Omental fat pad (tissue), 4 donors: Measurements from ENCODE around the gene SAMD13. TPM values are rescaled to one million over a fixed set of nuclear protein-coding genes. Genes with fewer than 3 reads are reported as not detected.

Experiments
- ATAC-seq: fragments of 150-250 bp; one replicate; pipeline ENCODE4 v1.9.1; 2016; ENCODE audit warnings: mild to moderate bottlenecking, moderate library complexity; ENCODE audit not compliant: low FRiP score
- DNase-seq: peaks from one replicate; pipeline ENCODE4 v3.0.0-alpha.2; 2019; ENCODE audit warnings: low spot score
- total RNA-seq, 4 donors: library from RNA; depleted of rRNA; stranded (reverse); fragments of >200 nt; gene quantifications; one replicate each; pipeline ENCODE4 v1.1.0, GENCODE V29; 2016
- TF ChIP-seq, protein P1 (sequence below), 3 donors: fragments of 450-650 bp; IDR thresholded peaks; one replicate each; pipeline ENCODE4 v1.5.1; 2016 to 2017; ENCODE audit warnings: antibody characterized with exemption in 3 of 3, mild to moderate bottlenecking in 3 of 3, moderate library complexity in 2 of 3

Gene SAMD13
- total RNA-seq, 4 donors from 2014 or later = 0.63 to 1.3 (median 0.72) TPM; not detected in 1

DNA sequence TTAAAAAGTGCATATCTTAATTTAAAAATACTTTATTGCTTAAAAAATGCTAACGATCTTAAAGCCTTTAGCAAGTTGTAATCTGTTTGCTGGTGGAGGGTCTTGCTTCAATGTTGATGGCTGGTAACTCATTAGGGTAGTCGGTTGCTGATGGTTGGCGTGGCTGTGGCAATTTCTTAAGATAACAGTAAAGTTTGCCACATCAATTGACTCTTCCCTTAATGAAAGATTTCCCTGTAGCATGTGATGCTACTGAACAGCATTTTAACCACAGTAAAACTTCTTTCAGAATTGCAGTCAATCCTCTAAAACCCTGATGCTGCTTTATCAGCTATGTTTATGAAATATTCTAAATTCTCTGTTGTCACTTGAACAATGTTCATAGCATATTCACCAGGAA is 6.8 kb upstream of the SAMD13 start:
- TF ChIP-seq, protein P1, sequence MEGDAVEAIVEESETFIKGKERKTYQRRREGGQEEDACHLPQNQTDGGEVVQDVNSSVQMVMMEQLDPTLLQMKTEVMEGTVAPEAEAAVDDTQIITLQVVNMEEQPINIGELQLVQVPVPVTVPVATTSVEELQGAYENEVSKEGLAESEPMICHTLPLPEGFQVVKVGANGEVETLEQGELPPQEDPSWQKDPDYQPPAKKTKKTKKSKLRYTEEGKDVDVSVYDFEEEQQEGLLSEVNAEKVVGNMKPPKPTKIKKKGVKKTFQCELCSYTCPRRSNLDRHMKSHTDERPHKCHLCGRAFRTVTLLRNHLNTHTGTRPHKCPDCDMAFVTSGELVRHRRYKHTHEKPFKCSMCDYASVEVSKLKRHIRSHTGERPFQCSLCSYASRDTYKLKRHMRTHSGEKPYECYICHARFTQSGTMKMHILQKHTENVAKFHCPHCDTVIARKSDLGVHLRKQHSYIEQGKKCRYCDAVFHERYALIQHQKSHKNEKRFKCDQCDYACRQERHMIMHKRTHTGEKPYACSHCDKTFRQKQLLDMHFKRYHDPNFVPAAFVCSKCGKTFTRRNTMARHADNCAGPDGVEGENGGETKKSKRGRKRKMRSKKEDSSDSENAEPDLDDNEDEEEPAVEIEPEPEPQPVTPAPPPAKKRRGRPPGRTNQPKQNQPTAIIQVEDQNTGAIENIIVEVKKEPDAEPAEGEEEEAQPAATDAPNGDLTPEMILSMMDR (IDR thresholded peaks at IDR 0.05) = no peak
- no peak for ATAC-seq
- no peak for DNase-seq

DNA sequence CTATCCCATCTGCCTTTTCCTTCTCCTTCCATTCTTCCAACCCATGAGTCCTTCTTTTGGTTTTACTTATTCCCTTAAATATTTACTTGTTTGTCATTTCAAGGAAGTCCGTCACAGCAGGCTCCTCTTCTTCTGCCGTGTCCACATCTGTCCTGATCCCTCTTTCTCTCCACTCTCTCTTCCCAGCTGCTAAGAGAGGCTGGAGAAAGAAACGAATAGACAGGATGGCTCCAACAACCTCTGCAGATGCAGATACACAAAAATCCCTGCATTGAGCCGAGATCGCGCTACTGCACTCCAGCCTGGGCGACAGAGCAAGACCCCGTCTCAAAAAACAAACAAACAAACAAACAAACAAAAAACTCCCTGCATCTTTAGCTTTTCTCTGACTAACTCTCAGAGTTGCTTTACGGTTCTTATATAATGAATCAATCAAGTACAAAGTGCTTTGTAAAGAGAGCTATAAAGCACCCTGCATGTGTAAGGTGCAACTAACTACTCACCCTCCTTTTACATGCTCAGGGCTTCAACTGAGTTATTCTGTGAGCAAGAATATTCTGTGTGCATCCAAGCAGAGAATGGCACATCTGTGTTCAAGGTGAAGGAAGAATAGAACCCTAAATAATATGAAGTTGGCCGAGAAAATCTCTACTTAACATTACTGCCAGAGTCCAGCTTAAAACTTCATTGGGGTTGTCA is 3.8 kb upstream of the SAMD13 start:
- DNase-seq (no peak), ATAC-seq (no peak)
- TF ChIP-seq, protein P1 (IDR thresholded peaks at IDR 0.05) = no peak

DNA sequence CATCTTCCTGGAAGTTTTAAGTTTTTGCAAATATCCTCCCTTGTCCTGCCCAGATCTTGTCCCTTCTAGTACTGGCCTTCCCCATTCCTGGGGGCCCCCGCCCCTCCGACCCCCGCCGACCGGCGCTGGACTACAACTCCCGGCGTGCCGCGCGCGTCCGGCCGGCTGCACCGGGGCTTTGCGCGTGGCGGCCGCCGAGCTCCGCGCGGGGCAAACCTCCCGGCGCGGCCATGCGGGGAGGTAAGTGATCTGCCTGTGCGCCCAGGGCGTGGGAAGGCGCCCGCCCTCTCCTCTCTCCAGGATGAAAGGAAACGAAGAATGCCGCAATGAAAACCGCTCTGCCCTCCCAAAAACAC is 3.2 kb upstream of the SAMD13 start:
- TF ChIP-seq, protein P1 (IDR thresholded peaks at IDR 0.05) = no peak
- no peak for DNase-seq
- ATAC-seq = peak; percentile 56

DNA sequence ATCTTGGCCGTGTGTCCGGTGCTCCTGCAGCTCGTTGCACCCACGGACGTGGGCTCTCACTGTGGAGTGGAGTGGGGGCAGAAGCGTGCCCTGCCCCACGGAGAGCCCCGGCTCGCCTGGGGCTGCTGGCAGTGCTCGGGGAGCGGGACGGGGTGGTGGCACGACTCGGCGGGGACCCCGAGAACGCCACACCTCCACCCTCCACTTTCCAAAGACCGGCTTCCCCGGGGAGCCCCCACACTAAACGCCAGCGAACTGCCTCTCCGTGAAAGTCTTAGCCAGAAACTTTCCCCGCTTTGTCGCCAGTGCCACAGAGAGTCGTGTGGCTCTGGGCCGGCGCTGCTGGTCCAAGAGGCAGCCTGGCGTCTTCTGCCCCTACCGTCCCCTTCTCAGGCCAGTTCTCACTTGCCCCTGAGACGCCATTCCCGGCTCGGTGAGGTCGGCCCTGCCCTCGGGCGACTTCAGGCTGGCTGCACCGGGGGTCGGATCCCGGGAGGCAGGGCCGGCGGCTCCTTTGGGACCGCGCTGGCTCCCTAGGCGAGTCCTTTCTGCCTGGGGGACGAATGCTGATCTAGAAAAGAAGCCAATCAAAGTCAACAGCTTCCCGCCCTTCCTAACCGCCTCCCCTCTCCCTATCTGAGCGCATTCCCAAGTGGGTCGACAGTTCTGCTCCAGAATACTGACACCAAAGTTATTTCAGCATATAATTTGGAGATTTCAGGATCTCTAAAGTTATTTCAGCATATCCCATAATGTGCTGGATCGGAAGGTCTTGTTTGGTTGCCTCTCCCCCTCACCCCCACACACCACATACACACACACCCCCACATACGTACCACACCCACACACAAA is 2.6 kb upstream of the SAMD13 start:
- ATAC-seq = peak; percentile 37
- TF ChIP-seq, protein P1 (IDR thresholded peaks at IDR 0.05) = no peak
- DNase-seq = no peak

DNA sequence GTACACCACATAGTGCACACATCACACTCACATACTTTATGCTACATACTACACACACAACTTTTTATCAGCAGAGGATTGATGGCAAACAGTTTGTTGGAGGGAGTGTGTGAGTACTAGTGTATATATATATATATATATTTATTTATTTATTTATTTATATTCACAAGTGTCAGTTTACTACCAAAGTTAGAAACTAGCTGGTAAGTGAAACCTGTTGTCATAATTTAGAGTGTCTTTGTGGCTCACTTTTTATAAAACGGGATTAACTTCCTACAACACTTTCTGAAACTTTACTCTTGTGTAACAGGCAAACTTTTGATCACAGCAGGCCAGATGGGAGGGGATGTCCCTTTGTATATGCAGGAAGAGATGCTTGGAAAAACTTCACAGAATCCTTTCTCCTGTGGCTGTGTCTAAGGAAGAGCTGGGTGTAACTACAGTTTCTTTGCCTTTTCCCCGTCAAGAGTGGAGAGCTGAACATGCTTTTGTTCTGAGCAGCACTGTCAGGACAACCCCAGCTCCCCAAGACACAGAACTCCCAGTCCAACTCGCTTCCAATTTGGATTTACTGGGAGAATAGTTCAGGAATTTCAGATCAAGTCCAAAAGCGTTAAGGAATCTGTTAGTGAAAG is 1.9 kb upstream of the SAMD13 start:
- no peak for DNase-seq
- ATAC-seq = no peak
- TF ChIP-seq, protein P1 (IDR thresholded peaks at IDR 0.05) = no peak

DNA sequence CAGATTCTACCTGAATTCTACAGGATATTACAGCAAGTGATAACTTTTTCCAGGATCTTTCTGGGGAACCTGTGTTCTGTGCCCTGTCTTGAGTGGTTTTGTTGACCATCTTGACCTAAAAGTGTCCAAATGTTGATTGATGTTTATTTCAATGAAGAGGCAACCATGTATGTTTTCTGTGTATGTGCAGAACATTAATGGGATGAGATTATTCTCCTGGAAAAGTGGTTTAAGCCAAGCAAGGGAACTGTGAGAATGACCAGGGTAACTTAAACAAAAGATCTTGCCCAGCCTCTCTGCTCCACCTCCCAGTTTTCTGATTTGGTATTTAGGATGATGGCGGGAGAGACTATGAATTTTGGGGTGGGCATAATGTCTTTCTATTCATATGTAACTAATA is 1.0 kb upstream of the SAMD13 start:
- ATAC-seq (no peak), DNase-seq (no peak)
- TF ChIP-seq, protein P1 (IDR thresholded peaks at IDR 0.05) = no peak
